ENCODE data around the gene ECE2. TPM values are rescaled to one million over a fixed set of nuclear protein-coding genes. Genes with fewer than 3 reads are reported as not detected.

Gene ECE2
- total RNA-seq, 1 experiment from 2014 or later = 0.46 TPM

GRCh38 chr3:184291044-184291737 is 15.4 kb downstream of the ECE2 start:
- no peaks in the 10 kb centered on the region for H3K4me1 Mint-ChIP-seq
- H3K9me3 Mint-ChIP-seq = no peaks in the 10 kb centered on the region
- ChIA-PET CTCF (interaction anchor here (1.1 to 1.5 kb wide), 4 partner anchors 11 to 270 kb away, joined by 3 to 4 read pairs (median 4); partner anchors contain the start of genes CAMK2N2, EEF1AKMT4 and EPHB3), POLR2A (no interaction called here)
- peaks cover 5% of the 10 kb centered on the region; the same call in 1 of the 2 replicates for H3K27me3 Mint-ChIP-seq (ENCODE audit: low read depth)
- H3K4me3 Mint-ChIP-seq = no peak overlapping the region
- no peak for DNase-seq (ENCODE audit: low spot score)
- ATAC-seq = no peak
- no peaks in the 10 kb centered on the region for H3K36me3 Mint-ChIP-seq
- TF ChIP-seq SMAD3 (CRISPR knock-in tag; IDR thresholded peaks at IDR 0.05; ENCODE audit: borderline replicate concordance) (no peak), ARID4B (CRISPR knock-in tag; IDR thresholded peaks at IDR 0.05; ENCODE audit: borderline replicate concordance) (no peak), OVOL2 (CRISPR knock-in tag; IDR thresholded peaks at IDR 0.05; ENCODE audit: borderline replicate concordance) (no peak)
- no peak overlapping the region for H3K27ac Mint-ChIP-seq

- ChIA-PET POLR2A (no interaction called here), CTCF (interaction anchor here (1.3 to 1.5 kb wide), 2 partner anchors 30 to 42 kb away, joined by 3 read pairs; partner anchors contain the start of genes CAMK2N2 and EEF1AKMT4)
- no peak for DNase-seq (ENCODE audit: low spot score)
Observed at GRCh38 chr3:184291738-184292445, 16.1 kb downstream of the ECE2 start.

GRCh38 chr3:184295771-184296170 is 19.9 kb downstream of the ECE2 start:
- H3K4me3 Mint-ChIP-seq = no peak overlapping the region
- no peaks in the 10 kb centered on the region for H3K9me3 Mint-ChIP-seq
- ChIA-PET CTCF (no interaction called here), POLR2A (no interaction called here)
- H3K27ac Mint-ChIP-seq = no peak overlapping the region
- peaks cover 12% of the 10 kb centered on the region for H3K4me1 Mint-ChIP-seq
- peaks cover 13% of the 10 kb centered on the region for H3K36me3 Mint-ChIP-seq
- no peak for DNase-seq (ENCODE audit: low spot score)
- TF ChIP-seq NFATC4 (CRISPR knock-in tag; IDR thresholded peaks at IDR 0.05) (no peak), IRF2 (CRISPR knock-in tag; IDR thresholded peaks at IDR 0.05; ENCODE audit: borderline replicate concordance, low read depth) (no peak), ATF1 (CRISPR knock-in tag; IDR thresholded peaks at IDR 0.05) (no peak), OVOL2 (CRISPR knock-in tag; IDR thresholded peaks at IDR 0.05; ENCODE audit: borderline replicate concordance) (no peak)
- no peak for ATAC-seq
- peaks cover 5% of the 10 kb centered on the region; the same call in 1 of the 2 replicates for H3K27me3 Mint-ChIP-seq (ENCODE audit: low read depth)

More at GRCh38 chr3:184291738-184292445, 16.1 kb downstream of the ECE2 start:
- H3K27me3 Mint-ChIP-seq (ENCODE audit: low read depth) = peaks cover 5% of the 10 kb centered on the region; the same call in 1 of the 2 replicates
- H3K4me3 Mint-ChIP-seq = no peak overlapping the region
- TF ChIP-seq E2F5 (CRISPR knock-in tag; IDR thresholded peaks at IDR 0.05) (no peak), FOXJ3 (CRISPR knock-in tag; IDR thresholded peaks at IDR 0.05; ENCODE audit: borderline replicate concordance) (no peak), MAX (CRISPR knock-in tag; IDR thresholded peaks at IDR 0.05) (no peak), ZMAT4 (CRISPR knock-in tag; IDR thresholded peaks at IDR 0.05) (no peak), SP1 (CRISPR knock-in tag; conservative IDR thresholded peaks at IDR 0.05) (no peak)
- no peaks in the 10 kb centered on the region for H3K36me3 Mint-ChIP-seq
- no peak overlapping the region for H3K27ac Mint-ChIP-seq
- no peaks in the 10 kb centered on the region for H3K9me3 Mint-ChIP-seq
- ATAC-seq = no peak
- H3K4me1 Mint-ChIP-seq = no peaks in the 10 kb centered on the region

Data from WTC11 (cell line).